Neuronal stem cell (in vitro differentiated cells): ENCODE results near the gene NCR3LG1.

Experiments used
- DNase-seq: peaks from one replicate; pipeline ENCODE4 v3.0.0-alpha.2; 2013; ENCODE audit warnings: low spot score
- H2AFZ ChIP-seq: one replicate; pipeline ENCODE4 v1.6.1; 2013; ENCODE audit warnings: mild to moderate bottlenecking, low read length, inconsistent platforms
- H2AK5ac ChIP-seq: 2 replicates; pipeline ENCODE4 v1.6.1; 2013; ENCODE audit warnings: low read depth, mild to moderate bottlenecking, inconsistent platforms, low read length, moderate library complexity, mixed read lengths
- H2BK120ac ChIP-seq: 2 replicates; pipeline ENCODE4 v1.6.1; 2013; ENCODE audit warnings: low read depth, mild to moderate bottlenecking, inconsistent platforms, low read length, moderate library complexity, mixed read lengths
- H2BK12ac ChIP-seq: one replicate; pipeline ENCODE4 v1.6.1; 2013; ENCODE audit warnings: low read length, inconsistent platforms
- H2BK15ac ChIP-seq: 2 replicates; pipeline ENCODE4 v1.6.1; 2013; ENCODE audit warnings: mild to moderate bottlenecking, low read length, inconsistent platforms, mixed read lengths
- H2BK5ac ChIP-seq: one replicate; pipeline ENCODE4 v1.6.1; 2013; ENCODE audit warnings: inconsistent platforms, mild to moderate bottlenecking, low read length, moderate library complexity
- H3K14ac ChIP-seq: one replicate; pipeline ENCODE4 v1.6.1; 2013; ENCODE audit warnings: low read length, inconsistent platforms
- H3K18ac ChIP-seq: 2 replicates; pipeline ENCODE4 v1.6.1; 2013; ENCODE audit warnings: low read length, inconsistent platforms
- H3K23ac ChIP-seq: 2 replicates; pipeline ENCODE4 v1.6.1; 2013; ENCODE audit warnings: low read depth, mild to moderate bottlenecking, mixed read lengths, low read length, inconsistent platforms; ENCODE audit not compliant: poor library complexity
- H3K27ac ChIP-seq: replicated peaks from 3 replicates; pipeline ENCODE4 v1.5.1; 2013; ENCODE audit warnings: low read length, inconsistent platforms
- H3K27me3 ChIP-seq, 3 experiments: 2 replicates each; pipeline ENCODE4 v1.6.1; 2013; ENCODE audit warnings: low read length in 3 of 3, mild to moderate bottlenecking in 2 of 3, inconsistent platforms in 1 of 3, low read depth in 1 of 3, mixed read lengths in 1 of 3, moderate library complexity in 1 of 3; ENCODE audit not compliant: control insufficient read depth in 3 of 3, insufficient read depth in 3 of 3
- H3K36me3 ChIP-seq, 2 donors: replicated peaks in 1 of 2; 2 replicates each; pipeline ENCODE4 v1.6.1; 2013; ENCODE audit warnings: low read length in 2 of 2; ENCODE audit not compliant: control insufficient read depth in 2 of 2, insufficient read depth in 2 of 2
- H3K4ac ChIP-seq: 2 replicates; pipeline ENCODE4 v1.6.1; 2013; ENCODE audit warnings: inconsistent platforms, mild to moderate bottlenecking, low read length, moderate library complexity
- H3K4me1 ChIP-seq, 2 donors: 1 replicate in 1 of 2; 2 replicates in 1 of 2; pipeline ENCODE4 v1.6.1; 2013; ENCODE audit warnings: low read length in 2 of 2, low read depth in 1 of 2; ENCODE audit not compliant: control insufficient read depth in 2 of 2, insufficient read depth in 1 of 2
- H3K4me2 ChIP-seq: one replicate; pipeline ENCODE4 v1.6.1; 2013; ENCODE audit warnings: mild to moderate bottlenecking, low read length, inconsistent platforms; ENCODE audit not compliant: insufficient read depth, poor library complexity, severe bottlenecking
- H3K4me3 ChIP-seq, 2 donors: 2 replicates each; pipeline ENCODE4 v1.5.1; 2013; ENCODE audit warnings: low read length in 2 of 2, mild to moderate bottlenecking in 2 of 2, inconsistent platforms in 1 of 2, moderate library complexity in 1 of 2
- H3K79me1 ChIP-seq: one replicate; pipeline ENCODE4 v1.6.1; 2013; ENCODE audit warnings: low read depth, mild to moderate bottlenecking, inconsistent platforms, low read length, moderate library complexity
- H3K9ac ChIP-seq: one replicate; pipeline ENCODE4 v1.6.1; 2013; ENCODE audit warnings: mild to moderate bottlenecking, low read depth, low read length, inconsistent platforms; ENCODE audit not compliant: poor library complexity
- H3K9me3 ChIP-seq, 2 donors: replicated peaks in 1 of 2; 2 replicates each; pipeline versions ENCODE3 to v1.6.1; 2013; ENCODE audit warnings: low read length in 2 of 2, mild to moderate bottlenecking in 2 of 2, inconsistent platforms in 1 of 2, low read depth in 1 of 2, mixed read lengths in 1 of 2, moderate library complexity in 1 of 2; ENCODE audit not compliant: control insufficient read depth in 2 of 2, insufficient read depth in 1 of 2
- H4K8ac ChIP-seq: one replicate; pipeline ENCODE4 v1.6.1; 2013; ENCODE audit warnings: low read depth, mild to moderate bottlenecking, inconsistent platforms, low read length, moderate library complexity
- H4K91ac ChIP-seq: one replicate; pipeline ENCODE4 v1.6.1; 2013; ENCODE audit warnings: low read length, low read depth, mild to moderate bottlenecking, inconsistent platforms; ENCODE audit not compliant: poor library complexity
- WGBS, 2 donors: extraction: QIAGEN DNeasy Blood & Tissue Kit; methylation state at CpG; one replicate each; pipeline ENCODE4 v1.1.7; 2013; ENCODE audit warnings: missing lambda C conversion rate in 2 of 2, mixed read lengths in 1 of 2; ENCODE audit not compliant: insufficient read length in 2 of 2, insufficient replicate concordance in 1 of 2; ENCODE audit errors: extremely low coverage in 2 of 2; 5-methylcytosine and 5-hydroxymethylcytosine counted together

The NCR3LG1 gene

DNA sequence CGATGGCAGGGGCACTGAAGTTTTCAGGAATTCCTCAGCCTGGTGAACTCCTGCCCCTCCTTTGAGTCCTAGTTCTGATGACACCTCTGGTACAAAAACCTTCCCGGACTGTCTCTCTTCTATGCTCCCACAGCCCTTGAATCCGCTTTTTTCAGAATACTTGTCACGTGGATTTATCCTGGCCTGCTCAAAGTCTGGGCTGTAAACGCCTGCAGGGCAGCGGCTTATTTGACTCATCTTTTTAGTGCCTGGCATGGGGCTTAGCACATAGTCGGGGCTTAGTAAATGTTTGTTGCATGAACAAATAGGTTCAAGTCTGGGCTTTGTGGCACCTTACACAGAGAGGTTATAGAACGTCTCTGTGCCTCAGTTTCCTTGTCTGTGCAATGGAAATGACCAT lies 50.2 kb downstream of the NCR3LG1 start:
- H3K27ac ChIP-seq: no peak overlapping the region
- H4K91ac ChIP-seq: no peak overlapping the region
- H2BK5ac ChIP-seq: no peak overlapping the region
- H3K27me3 ChIP-seq: peaks cover 0 to 30% (median 0%) of the 10 kb centered on the region in 3 experiments
- no peak overlapping the region for H3K4me3 ChIP-seq
- H3K36me3 ChIP-seq: no peaks in the 10 kb centered on the region
- H3K9ac ChIP-seq: no peak overlapping the region
- no peak overlapping the region for H3K23ac ChIP-seq
- H2AK5ac ChIP-seq: no peak overlapping the region
- H3K4me1 ChIP-seq: no peaks in the 10 kb centered on the region
- H3K18ac ChIP-seq: no peak overlapping the region
- no peak overlapping the region for H2BK120ac ChIP-seq
- no peak overlapping the region for H4K8ac ChIP-seq
- no peaks in the 10 kb centered on the region for H3K9me3 ChIP-seq
- peak overlapping the region; percentile 50 for H2BK15ac ChIP-seq
- H3K4ac ChIP-seq: no peak overlapping the region
- H3K4me2 ChIP-seq: no peak overlapping the region
- H3K79me1 ChIP-seq: no peaks in the 10 kb centered on the region
- no peak for DNase-seq
- no peak overlapping the region for H3K14ac ChIP-seq
- no CpG with 5 or more reads among the region's 8 CpGs for WGBS, 2 donors
- no peak overlapping the region for H2BK12ac ChIP-seq
- no peak overlapping the region for H2AFZ ChIP-seq

GRCh38 chr11:17402486-17402885 lies 50.9 kb downstream of the NCR3LG1 start:
- no peak overlapping the region for H2BK12ac ChIP-seq
- H3K18ac ChIP-seq: peak overlapping the region; percentile 11
- DNase-seq: no peak
- H3K4me3 ChIP-seq: no peak overlapping the region
- no peaks in the 10 kb centered on the region for H3K9me3 ChIP-seq
- no CpG with 5 or more reads among the region's 8 CpGs for WGBS, 2 donors
- H2AK5ac ChIP-seq: no peak overlapping the region
- no peak overlapping the region for H3K4ac ChIP-seq
- no peak overlapping the region for H2AFZ ChIP-seq
- no peak overlapping the region for H2BK120ac ChIP-seq
- no peak overlapping the region for H3K23ac ChIP-seq
- no peak overlapping the region for H3K4me2 ChIP-seq
- no peaks in the 10 kb centered on the region for H3K36me3 ChIP-seq
- no peaks in the 10 kb centered on the region for H3K79me1 ChIP-seq
- peaks cover 0 to 31% (median 0%) of the 10 kb centered on the region in 3 experiments for H3K27me3 ChIP-seq
- H4K8ac ChIP-seq: no peak overlapping the region
- H2BK5ac ChIP-seq: no peak overlapping the region
- no peaks in the 10 kb centered on the region for H3K4me1 ChIP-seq
- H3K27ac ChIP-seq: no peak overlapping the region
- H3K9ac ChIP-seq: no peak overlapping the region
- peak overlapping the region; percentile 50 for H2BK15ac ChIP-seq
- H4K91ac ChIP-seq: no peak overlapping the region
- no peak overlapping the region for H3K14ac ChIP-seq

- Histone ChIP-seq H3K36me3 (no peaks in the 10 kb centered on the region), H3K9me3 (no peaks in the 10 kb centered on the region), H3K14ac (no peak overlapping the region), H3K23ac (no peak overlapping the region), H3K9ac (no peak overlapping the region), H2BK120ac (no peak overlapping the region), H3K79me1 (no peaks in the 10 kb centered on the region), H3K4me3 (no peak overlapping the region), H4K91ac (no peak overlapping the region), H3K4me2 (no peak overlapping the region), H2BK12ac (no peak overlapping the region), H3K4ac (no peak overlapping the region), H2BK15ac (no peak overlapping the region), H3K4me1 (no peaks in the 10 kb centered on the region), H3K27ac (no peak overlapping the region), H2BK5ac (no peak overlapping the region), H3K27me3 (peaks cover 0 to 28% (median 0%) of the 10 kb centered on the region in 3 experiments), H4K8ac (no peak overlapping the region), H3K18ac (peak overlapping the region; percentile 1), H2AFZ (no peak overlapping the region), H2AK5ac (no peak overlapping the region)
- WGBS, 2 donors: no CpG with 5 or more reads among the region's 18 CpGs
- no peak for DNase-seq
Observed at GRCh38 chr11:17403980-17404759, 52.6 kb downstream of the NCR3LG1 start.

GRCh38 chr11:17405232-17406005 lies 53.8 kb downstream of the NCR3LG1 start:
- WGBS, 2 donors: no CpG with 5 or more reads among the region's 15 CpGs
- Histone ChIP-seq H3K18ac (peak overlapping the region; percentile 8), H2BK120ac (no peak overlapping the region), H3K79me1 (no peaks in the 10 kb centered on the region), H2BK5ac (no peak overlapping the region), H2AFZ (peak overlapping the region; percentile 87), H3K4me2 (no peak overlapping the region), H3K27ac (no peak overlapping the region), H4K8ac (no peak overlapping the region), H3K23ac (no peak overlapping the region), H3K14ac (no peak overlapping the region), H3K4me1 (no peaks in the 10 kb centered on the region), H3K36me3 (no peaks in the 10 kb centered on the region), H4K91ac (no peak overlapping the region), H3K9me3 (no peaks in the 10 kb centered on the region), H3K27me3 (peaks cover 0 to 19% (median 0%) of the 10 kb centered on the region in 3 experiments), H2BK12ac (no peak overlapping the region), H3K9ac (no peak overlapping the region), H3K4ac (no peak overlapping the region), H2BK15ac (no peak overlapping the region), H2AK5ac (no peak overlapping the region), H3K4me3 (no peak overlapping the region)
- no peak for DNase-seq
